ENCODE measurements around the gene RIN3.

DNA sequence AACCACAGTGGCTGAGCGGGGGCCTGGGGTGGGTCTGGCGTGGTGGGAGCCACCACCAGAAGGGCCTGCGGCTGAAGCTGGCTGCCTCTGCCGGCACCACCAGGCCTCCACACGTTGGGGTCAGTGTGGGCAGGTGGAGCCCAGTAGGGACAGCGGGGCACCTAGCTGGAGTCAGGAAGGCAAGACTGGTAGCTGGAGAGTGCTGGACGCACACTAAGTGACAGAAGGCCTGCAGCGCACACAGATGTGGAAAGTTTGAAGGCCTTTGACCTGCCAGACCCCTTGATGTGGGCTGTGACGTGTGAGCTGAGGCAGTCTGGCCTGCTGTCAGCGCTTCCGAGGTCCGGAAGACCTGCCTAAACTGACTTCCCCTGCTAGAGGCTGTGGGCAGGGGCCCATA is 26.3 kb downstream of the RIN3 start:
- TF ChIP-seq, protein P1, sequence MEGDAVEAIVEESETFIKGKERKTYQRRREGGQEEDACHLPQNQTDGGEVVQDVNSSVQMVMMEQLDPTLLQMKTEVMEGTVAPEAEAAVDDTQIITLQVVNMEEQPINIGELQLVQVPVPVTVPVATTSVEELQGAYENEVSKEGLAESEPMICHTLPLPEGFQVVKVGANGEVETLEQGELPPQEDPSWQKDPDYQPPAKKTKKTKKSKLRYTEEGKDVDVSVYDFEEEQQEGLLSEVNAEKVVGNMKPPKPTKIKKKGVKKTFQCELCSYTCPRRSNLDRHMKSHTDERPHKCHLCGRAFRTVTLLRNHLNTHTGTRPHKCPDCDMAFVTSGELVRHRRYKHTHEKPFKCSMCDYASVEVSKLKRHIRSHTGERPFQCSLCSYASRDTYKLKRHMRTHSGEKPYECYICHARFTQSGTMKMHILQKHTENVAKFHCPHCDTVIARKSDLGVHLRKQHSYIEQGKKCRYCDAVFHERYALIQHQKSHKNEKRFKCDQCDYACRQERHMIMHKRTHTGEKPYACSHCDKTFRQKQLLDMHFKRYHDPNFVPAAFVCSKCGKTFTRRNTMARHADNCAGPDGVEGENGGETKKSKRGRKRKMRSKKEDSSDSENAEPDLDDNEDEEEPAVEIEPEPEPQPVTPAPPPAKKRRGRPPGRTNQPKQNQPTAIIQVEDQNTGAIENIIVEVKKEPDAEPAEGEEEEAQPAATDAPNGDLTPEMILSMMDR (IDR thresholded peaks at IDR 0.05 in 8 of 11, conservative IDR thresholded peaks at IDR 0.05 in 3 of 11) = no peak
- no peak for TF ChIP-seq POLR2A (IDR thresholded peaks at IDR 0.05)

Measured in spleen (tissue), 7 donors.